IMR-90 (cell line): ENCODE measurements around the gene CYB5D1. TPM values are rescaled to one million over a fixed set of nuclear protein-coding genes. Genes with fewer than 3 reads are reported as not detected.
A peak's percentile ranks its signal among the peaks of the same experiment; 100 is the strongest.

Source experiments
- ATAC-seq: fragments of 200-7000 bp; cut with Tn5 transposase; 2 replicates; pipeline ENCODE4 v1.9.1; 2020; ENCODE audit warnings: low read depth, mild to moderate bottlenecking, moderate library complexity
- BruUV-seq: library from RNA; stranded (reverse); fragments of 400-500 nt; replicated peaks from 2 replicates; lab custom pipeline; 2021; lab: Mats Ljungman, UMichigan
- CTCF ChIA-PET: fragments of 300-600 bp; formaldehyde crosslinking; extraction: SDS; loops from one replicate; lab custom pipeline; 2021; ENCODE audit warnings: antibody characterized with exemption; lab: Yijun Ruan, JAX
- POLR2A ChIA-PET: fragments of 300-600 bp; sonication (Branson Sonifier 250); formaldehyde crosslinking; loops from one replicate; lab custom pipeline; 2022; ENCODE audit warnings: antibody characterized with exemption; ENCODE audit not compliant: unreplicated experiment; lab: Charles Lee
- DNase-seq: peaks from one replicate; pipeline ENCODE4 v3.0.0; 2013
- H2AFZ ChIP-seq: replicated peaks from 2 replicates; pipeline ENCODE3; 2013; ENCODE audit warnings: low read length, mild to moderate bottlenecking; ENCODE audit not compliant: poor library complexity
- H2AK5ac ChIP-seq: 2 replicates; pipeline ENCODE4 v1.6.1; 2013; ENCODE audit warnings: low read depth, low read length, inconsistent platforms
- H2AK9ac ChIP-seq: replicated peaks from 2 replicates; pipeline ENCODE3; 2013; ENCODE audit warnings: mild to moderate bottlenecking, low read depth, low read length, moderate library complexity; ENCODE audit not compliant: poor library complexity
- H2BK120ac ChIP-seq: 2 replicates; pipeline ENCODE4 v1.6.1; 2013; ENCODE audit warnings: low read depth, low read length, inconsistent platforms
- H2BK15ac ChIP-seq: 3 replicates; pipeline ENCODE4 v1.6.1; 2013; ENCODE audit warnings: low read depth, low read length, inconsistent platforms
- H2BK20ac ChIP-seq: 2 replicates; pipeline ENCODE4 v1.6.1; 2013; ENCODE audit warnings: low read depth, mild to moderate bottlenecking, inconsistent platforms, low read length, moderate library complexity
- H2BK5ac ChIP-seq: 2 replicates; pipeline ENCODE4 v1.6.1; 2013; ENCODE audit warnings: mild to moderate bottlenecking, low read depth, low read length, inconsistent platforms; ENCODE audit not compliant: poor library complexity, severe bottlenecking
- H3K14ac ChIP-seq: replicated peaks from 2 replicates; pipeline ENCODE4 v1.6.1; 2013; ENCODE audit warnings: low read depth, low read length, inconsistent platforms
- H3K18ac ChIP-seq: 2 replicates; pipeline ENCODE4 v1.6.1; 2013; ENCODE audit warnings: low read depth, low read length, control low read depth
- H3K23ac ChIP-seq: 2 replicates; pipeline ENCODE4 v1.6.1; 2013; ENCODE audit warnings: low read depth, low read length, inconsistent platforms
- H3K27ac ChIP-seq: 2 replicates; pipeline ENCODE4 v1.5.1; 2013; ENCODE audit warnings: mild to moderate bottlenecking, control low read depth, low read length; ENCODE audit not compliant: insufficient read depth
- H3K27me3 ChIP-seq: 2 replicates; pipeline ENCODE4 v1.6.1; 2013; ENCODE audit warnings: low read length; ENCODE audit not compliant: control insufficient read depth, insufficient read depth
- H3K36me3 ChIP-seq: 2 replicates; pipeline ENCODE4 v1.6.1; 2013; ENCODE audit warnings: low read length, mixed read lengths; ENCODE audit not compliant: control insufficient read depth, insufficient read depth
- H3K4ac ChIP-seq: 2 replicates; pipeline ENCODE4 v1.6.1; 2013; ENCODE audit warnings: low read depth, low read length, inconsistent platforms
- H3K4me1 ChIP-seq: 2 replicates; pipeline ENCODE4 v1.6.1; 2013; ENCODE audit warnings: low read length, mixed read lengths; ENCODE audit not compliant: control insufficient read depth, insufficient read depth
- H3K4me2 ChIP-seq: 2 replicates; pipeline ENCODE4 v1.6.1; 2013; ENCODE audit warnings: low read depth, mild to moderate bottlenecking, control low read depth, low read length, moderate library complexity
- H3K4me3 ChIP-seq: 2 replicates; pipeline ENCODE4 v1.5.1; 2013; ENCODE audit warnings: low read depth, mild to moderate bottlenecking, control low read depth, low read length, moderate library complexity; ENCODE audit not compliant: insufficient read depth
- H3K56ac ChIP-seq: 2 replicates; pipeline ENCODE4 v1.6.1; 2013; ENCODE audit warnings: low read length, inconsistent platforms; ENCODE audit not compliant: insufficient read depth; ENCODE audit errors: extremely low read depth
- H3K79me1 ChIP-seq, 2 experiments: 2 replicates each; pipeline ENCODE4 v1.6.1; 2013; ENCODE audit warnings: low read length in 2 of 2, inconsistent platforms in 1 of 2, low read depth in 1 of 2
- H3K9ac ChIP-seq: 2 replicates; pipeline ENCODE4 v1.6.1; 2013; ENCODE audit warnings: low read depth, low read length, control low read depth
- H3K9me1 ChIP-seq: 2 replicates; pipeline ENCODE4 v1.6.1; 2013; ENCODE audit warnings: low read length, inconsistent platforms; ENCODE audit not compliant: insufficient read depth
- H3K9me3 ChIP-seq: 2 replicates; pipeline ENCODE4 v1.6.1; 2013; ENCODE audit warnings: low read length; ENCODE audit not compliant: control insufficient read depth, insufficient read depth
- H4K20me1 ChIP-seq: 2 replicates; pipeline ENCODE4 v1.6.1; 2013; ENCODE audit warnings: low read length, inconsistent platforms; ENCODE audit not compliant: insufficient read depth
- H4K5ac ChIP-seq: 2 replicates; pipeline ENCODE4 v1.6.1; 2013; ENCODE audit warnings: mild to moderate bottlenecking, low read depth, low read length, control low read depth
- H4K8ac ChIP-seq, 2 experiments: 2 replicates each; pipeline ENCODE4 v1.6.1; 2013; ENCODE audit warnings: low read depth in 2 of 2, low read length in 2 of 2, control low read depth in 1 of 2, inconsistent platforms in 1 of 2
- H4K91ac ChIP-seq: 2 replicates; pipeline ENCODE4 v1.6.1; 2013; ENCODE audit warnings: low read depth, low read length, inconsistent platforms; ENCODE audit not compliant: insufficient read depth
- BHLHE40 ChIP-seq: fragments of 150-350 bp; IDR thresholded peaks from 2 replicates; pipeline ENCODE4 v1.6.1; 2016; ENCODE audit warnings: mild to moderate bottlenecking, low read depth, low read length
- CHD1 ChIP-seq: IDR thresholded peaks from 2 replicates; pipeline ENCODE4 v1.6.1; 2012; ENCODE audit warnings: low read depth, low read length, improper control_type of control experiment
- FOS ChIP-seq: fragments of 150-350 bp; IDR thresholded peaks from 2 replicates; pipeline ENCODE4 v1.6.1; 2016; ENCODE audit warnings: low read depth, low read length
- POLR2A ChIP-seq: IDR thresholded peaks from 2 replicates; pipeline ENCODE4 v1.6.1; 2012; ENCODE audit warnings: mild to moderate bottlenecking, low read depth, low read length
- WGBS, 2 experiments: methylation state at CpG; one replicate each; pipeline versions ENCODE4 v1.1.5 to v1.1.7; 2013; ENCODE audit warnings: missing lambda C conversion rate in 2 of 2; ENCODE audit not compliant: insufficient read length in 1 of 2; ENCODE audit errors: extremely low coverage in 2 of 2; 5-methylcytosine and 5-hydroxymethylcytosine counted together
- dilution Hi-C: fragments of 300-500 bp; cut with HindIII; formaldehyde crosslinking; loops from one replicate; pipeline ENCODE4 v1.14.3; 2018; ENCODE audit warnings: low sequenced_read_pairs; ENCODE audit not compliant: unreplicated experiment
- in situ Hi-C: fragments of 300-500 bp; cut with MboI; formaldehyde crosslinking; loops from 3 replicates; pipeline ENCODE4 v1.14.3; 2019; ENCODE audit warnings: low sequenced_read_pairs, inconsistent platforms, mixed read lengths
- intact Hi-C: fragments of 100-400 bp; cut with micrococcal nuclease; formaldehyde crosslinking; loops from 2 replicates; pipeline ENCODE4 v1.10.0; 2022
- polyA plus RNA-seq, 3 experiments: library from polyadenylated mRNA; depleted of rRNA; stranded (reverse); fragments of >200 nt; gene quantifications; 2 replicates each; pipeline ENCODE4 v1.2.3, GENCODE V29; 2012; ENCODE audit warnings: low replicate concordance in 1 of 3
- total RNA-seq: library from RNA; depleted of rRNA; stranded (reverse); fragments of >200 nt; gene quantifications from 2 replicates; pipeline ENCODE4 v1.2.3, GENCODE V29; 2012

The CYB5D1 gene
- total and polyA plus RNA-seq, 2 of the 4 experiments (the other 2 are of a cell fraction), result 8.8 to 10.8 TPM

GRCh38 chr17:7839876-7840261 lies 17.9 kb upstream of the CYB5D1 start:
- 57% methylated on average over 1 of the region's 2 CpGs; no CpG with 5 or more reads in 1 of the 2 experiments for WGBS, 2 experiments
- H2AK5ac ChIP-seq, result 0 out of 2 replicates have a peak overlapping the region, but pooled peaks have one; percentile 17
- CTCF ChIA-PET, result no interaction called here

More at GRCh38 chr17:7839876-7840261, 17.9 kb upstream of the CYB5D1 start:
- Histone ChIP-seq H3K23ac (peak overlapping the region; percentile 2; the same call in 1 of the 2 replicates), H2BK5ac (no peak overlapping the region), H3K9ac (no peak overlapping the region), H4K20me1 (peaks cover 62% of the 10 kb centered on the region), H3K4ac (no peak overlapping the region), H3K4me2 (no peak overlapping the region; the same call in 1 of the 2 replicates), H3K4me3 (no peak overlapping the region), H2AFZ (no peak overlapping the region), H2AK9ac (no peak overlapping the region), H3K9me3 (no peaks in the 10 kb centered on the region), H3K4me1 (peaks cover 19% of the 10 kb centered on the region), H3K79me1 (peaks cover 19 to 72% of the 10 kb centered on the region in 2 experiments), H4K5ac (no peak overlapping the region), H2BK20ac (no peak overlapping the region), H4K8ac (no peak overlapping the region), H3K9me1 (peaks cover 9% of the 10 kb centered on the region; the same call in 1 of the 2 replicates), H3K27me3 (no peaks in the 10 kb centered on the region), H3K56ac (no peak overlapping the region), H3K27ac (no peak overlapping the region), H3K14ac (no peak overlapping the region), H3K18ac (no peak overlapping the region), H3K36me3 (peaks cover 8% of the 10 kb centered on the region; the same call in 1 of the 2 replicates), H2BK15ac (no peak overlapping the region), H2BK120ac (no peak overlapping the region), H4K91ac (no peak overlapping the region)
- intact Hi-C loops, result loop anchor here (5.0 kb wide), 2 partner anchors 268 to 488 kb away; partner anchors contain the start of gene KCTD11
- POLR2A ChIA-PET, result no interaction called here
- dilution Hi-C loops, result no loop called here
- ATAC-seq, result no peak
- in situ Hi-C loops, result no loop called here
- BruUV-seq, result no TSS peak
- DNase-seq, result peak; percentile 55
- TF ChIP-seq BHLHE40 (peak; percentile 87), CHD1 (peak; percentile 87; the same call in 1 of the 2 replicates), POLR2A (no peak), FOS (no peak)
